D721Med (cell line): ENCODE data around the gene KRTAP13-1.

Experiments used
- DNase-seq: peaks from one replicate; pipeline ENCODE4 v3.0.0; 2011; ENCODE audit warnings: low spot score; ENCODE audit not compliant: insufficient read length
- FAIRE-seq: peaks from 2 replicates; lab custom pipeline; 2011; peaks lifted over from hg19 to GRCh38; lab: Jason Lieb, UNC
- CTCF ChIP-seq: IDR thresholded peaks from 2 replicates; pipeline ENCODE4 v1.5.1; 2012; ENCODE audit warnings: mild to moderate bottlenecking, control low read depth; ENCODE audit not compliant: insufficient read depth; ENCODE audit errors: missing control alignments

Gene KRTAP13-1

GRCh38 chr21:30434033-30434631 lies 38.3 kb downstream of the KRTAP13-1 start:
- TF ChIP-seq CTCF, result peak; percentile 43
- FAIRE-seq (peak; percentile 41), DNase-seq (no peak)

- no peak for TF ChIP-seq CTCF
- FAIRE-seq (peak; percentile 11), DNase-seq (no peak)
Observed at GRCh38 chr21:30437010-30437565, 41.3 kb downstream of the KRTAP13-1 start.

GRCh38 chr21:30439975-30440374 lies 44.1 kb downstream of the KRTAP13-1 start, which contains the start of gene KRTAP15-1:
TSS of gene KRTAP15-1 (plus strand) at chr21:30440275. CDS start at chr21:30440328, 53 bp downstream.
- no peak for TF ChIP-seq CTCF
- DNase-seq (no peak), FAIRE-seq (no peak)

GRCh38 chr21:30443226-30443625 lies 47.4 kb downstream of the KRTAP13-1 start:
- no peak for TF ChIP-seq CTCF
- DNase-seq (no peak), FAIRE-seq (no peak)

GRCh38 chr21:30444204-30444603 lies 48.4 kb downstream of the KRTAP13-1 start:
- no peak for TF ChIP-seq CTCF
- FAIRE-seq (no peak), DNase-seq (no peak)
